Breast epithelium (tissue), 4 donors: ENCODE data around the gene MAPK8IP2. TPM values are rescaled to one million over a fixed set of nuclear protein-coding genes. Genes with fewer than 3 reads are reported as not detected.

Experiments
- DNase-seq, 2 donors: peaks; one replicate each; pipeline ENCODE4 v3.0.0-alpha.2; 2019; ENCODE audit warnings: low spot score in 2 of 2
- H3K27ac ChIP-seq, 2 donors: fragments of 200-600 bp; sonication (generic) in 1 of 2; one replicate each; pipeline ENCODE4 v1.5.1; 2016 to 2019; ENCODE audit warnings: mild to moderate bottlenecking in 1 of 2
- H3K27me3 ChIP-seq, 2 donors: fragments of 200-600 bp; sonication (generic) in 1 of 2; one replicate each; pipeline versions ENCODE4 v1.5.1 to v1.6.0; 2017 to 2019; ENCODE audit warnings: control low read depth in 1 of 2, mild to moderate bottlenecking in 1 of 2
- H3K36me3 ChIP-seq: fragments of 200-600 bp; one replicate; pipeline ENCODE4 v1.5.1; 2019
- H3K4me1 ChIP-seq, 2 donors: fragments of 200-600 bp; sonication (generic); one replicate each; pipeline ENCODE4 v1.5.1; 2016 to 2019; ENCODE audit warnings: control low read depth in 1 of 2
- H3K4me3 ChIP-seq, 3 donors: fragments of 200-600 bp; sonication (generic); 1 replicate in 2 of 3; 2 replicates in 1 of 3; pipeline ENCODE4 v1.5.1; 2016 to 2019; ENCODE audit warnings: mild to moderate bottlenecking in 3 of 3, moderate library complexity in 2 of 3
- H3K9me3 ChIP-seq, 2 donors: fragments of 200-600 bp; sonication (generic) in 1 of 2; one replicate each; pipeline ENCODE4 v1.5.1; 2016 to 2019; ENCODE audit warnings: control low read depth in 1 of 2
- POLR2A ChIP-seq: fragments of 450-650 bp; IDR thresholded peaks from one replicate; pipeline ENCODE4 v1.6.1; 2016; ENCODE audit warnings: antibody characterized with exemption, mild to moderate bottlenecking, moderate library complexity
- POLR2AphosphoS5 ChIP-seq, 3 donors: sonication (generic); formaldehyde crosslinking; IDR thresholded peaks; one replicate each; pipeline ENCODE4 v1.6.1; 2017; ENCODE audit warnings: antibody characterized with exemption in 3 of 3
- intact Hi-C: fragments of 100-400 bp; cut with DNase I; formaldehyde crosslinking; loops from one replicate; pipeline ENCODE4 v1.15.1; 2023; ENCODE audit warnings: low total_unique reads
- total RNA-seq, 3 donors: library from RNA; depleted of rRNA; stranded (reverse); fragments of >200 nt; gene quantifications; one replicate each; pipeline ENCODE4 v1.1.0, GENCODE V29; 2016
- TF ChIP-seq, protein P1 (sequence below), 3 donors: fragments of 450-650 bp; IDR thresholded peaks; one replicate each; pipeline ENCODE4 v1.5.1; 2016 to 2017; ENCODE audit warnings: antibody characterized with exemption in 3 of 3, mild to moderate bottlenecking in 3 of 3, moderate library complexity in 3 of 3

Gene MAPK8IP2
- total RNA-seq, 3 donors from 2014 or later, result 1.9 to 2.2 (median 2.0) TPM

DNA sequence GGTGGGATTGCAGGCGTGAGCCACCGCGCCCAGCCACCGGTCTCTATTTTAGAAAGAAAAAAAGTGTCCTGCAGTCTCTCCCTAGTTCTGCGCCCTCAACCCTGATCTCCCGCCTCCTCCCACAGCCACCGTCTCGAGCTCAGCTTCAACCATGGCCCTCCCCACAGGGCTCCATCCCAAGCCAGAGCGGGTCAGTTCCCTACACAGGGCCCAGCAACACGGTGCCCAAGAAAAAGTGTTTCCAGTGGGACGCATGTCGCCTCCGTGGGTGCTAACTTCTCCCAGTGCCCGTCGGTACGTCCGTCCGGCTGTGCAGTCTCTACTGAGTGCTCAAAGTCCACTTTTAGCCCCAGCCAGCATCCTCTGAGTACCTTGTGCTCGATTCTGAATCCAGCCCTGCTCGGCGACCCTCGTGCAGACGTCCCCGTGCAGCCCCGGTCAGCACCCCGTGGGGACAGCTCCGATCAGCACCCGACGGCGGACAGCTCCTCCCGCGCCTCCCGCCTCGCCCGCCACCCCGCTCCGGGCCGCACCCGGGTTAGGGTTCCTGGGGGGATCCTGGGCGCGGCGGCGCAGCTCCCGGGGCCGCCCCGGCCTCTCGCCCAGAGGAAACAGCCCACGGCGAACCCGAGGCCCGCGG, 657 bp upstream of the MAPK8IP2 start:
- Histone ChIP-seq H3K4me1 (peaks cover 4 to 5% of the 10 kb centered on the region in 2 donors), H3K9me3 (no peaks in the 10 kb centered on the region), H3K27ac (no peak overlapping the region), H3K36me3 (no peaks in the 10 kb centered on the region), H3K27me3 (peaks cover 0 to 7% of the 10 kb centered on the region in 2 donors), H3K4me3 (peak overlapping the region; percentile 34 to 75 (median 55))
- peak in 1 of 2 donors; percentile 66 for DNase-seq
- no peak for TF ChIP-seq POLR2AphosphoS5 (IDR thresholded peaks at IDR 0.05)
- TF ChIP-seq POLR2A, result no peak
- TF ChIP-seq, protein P1, sequence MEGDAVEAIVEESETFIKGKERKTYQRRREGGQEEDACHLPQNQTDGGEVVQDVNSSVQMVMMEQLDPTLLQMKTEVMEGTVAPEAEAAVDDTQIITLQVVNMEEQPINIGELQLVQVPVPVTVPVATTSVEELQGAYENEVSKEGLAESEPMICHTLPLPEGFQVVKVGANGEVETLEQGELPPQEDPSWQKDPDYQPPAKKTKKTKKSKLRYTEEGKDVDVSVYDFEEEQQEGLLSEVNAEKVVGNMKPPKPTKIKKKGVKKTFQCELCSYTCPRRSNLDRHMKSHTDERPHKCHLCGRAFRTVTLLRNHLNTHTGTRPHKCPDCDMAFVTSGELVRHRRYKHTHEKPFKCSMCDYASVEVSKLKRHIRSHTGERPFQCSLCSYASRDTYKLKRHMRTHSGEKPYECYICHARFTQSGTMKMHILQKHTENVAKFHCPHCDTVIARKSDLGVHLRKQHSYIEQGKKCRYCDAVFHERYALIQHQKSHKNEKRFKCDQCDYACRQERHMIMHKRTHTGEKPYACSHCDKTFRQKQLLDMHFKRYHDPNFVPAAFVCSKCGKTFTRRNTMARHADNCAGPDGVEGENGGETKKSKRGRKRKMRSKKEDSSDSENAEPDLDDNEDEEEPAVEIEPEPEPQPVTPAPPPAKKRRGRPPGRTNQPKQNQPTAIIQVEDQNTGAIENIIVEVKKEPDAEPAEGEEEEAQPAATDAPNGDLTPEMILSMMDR (IDR thresholded peaks at IDR 0.05), result no peak
- intact Hi-C loops, result no loop called here

DNA sequence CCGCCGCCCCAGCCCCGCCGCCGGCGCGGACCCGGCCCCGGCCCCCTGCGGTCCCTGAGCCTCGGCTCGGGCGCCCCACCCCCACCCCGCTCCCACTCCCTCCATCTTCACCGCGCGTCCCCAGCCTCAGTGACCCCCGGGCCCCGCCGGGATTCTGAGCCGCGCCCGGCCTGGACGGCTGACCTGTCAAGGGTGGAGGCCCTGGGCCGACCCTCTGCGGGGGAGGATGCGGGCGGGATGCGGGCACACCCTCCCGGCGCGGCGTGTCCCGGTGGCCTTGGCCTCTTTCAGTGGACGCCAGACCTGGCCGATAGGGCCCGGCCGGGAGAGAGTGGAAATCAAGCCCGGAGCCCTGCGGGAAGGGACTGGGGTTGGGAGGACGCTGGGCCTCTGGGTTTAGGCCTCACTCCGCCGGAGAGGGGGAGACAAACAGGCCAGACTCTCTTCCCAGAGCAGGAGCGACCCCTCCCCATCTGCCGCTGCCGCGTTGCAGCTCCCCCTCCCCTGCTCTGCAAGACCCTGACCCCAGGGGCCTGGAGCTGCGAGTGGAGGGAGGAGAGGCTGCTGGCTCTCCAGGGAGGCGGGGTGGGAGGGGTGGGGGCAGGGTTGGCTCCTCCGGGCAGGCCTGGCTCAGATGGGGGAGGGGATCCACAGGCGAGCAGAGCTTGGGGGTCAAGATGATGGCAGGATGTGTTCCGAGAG, 525 bp downstream of the MAPK8IP2 start:
- H3K4me3 ChIP-seq, result peak overlapping the region; percentile 34 to 75 (median 55)
- peaks cover 4 to 5% of the 10 kb centered on the region in 2 donors for H3K4me1 ChIP-seq
- no peaks in the 10 kb centered on the region for H3K9me3 ChIP-seq
- no peak for DNase-seq
- intact Hi-C loops, result loop anchor here (1.0 kb wide), 1 partner anchor 31 kb away; no protein-coding TSS in a partner anchor
- no peaks in the 10 kb centered on the region for H3K36me3 ChIP-seq
- H3K27me3 ChIP-seq, result peaks cover 0 to 7% of the 10 kb centered on the region in 2 donors
- TF ChIP-seq POLR2AphosphoS5 (IDR thresholded peaks at IDR 0.05) (no peak), POLR2A (no peak)
- TF ChIP-seq, protein P1 (IDR thresholded peaks at IDR 0.05), result no peak
- no peak overlapping the region for H3K27ac ChIP-seq

DNA sequence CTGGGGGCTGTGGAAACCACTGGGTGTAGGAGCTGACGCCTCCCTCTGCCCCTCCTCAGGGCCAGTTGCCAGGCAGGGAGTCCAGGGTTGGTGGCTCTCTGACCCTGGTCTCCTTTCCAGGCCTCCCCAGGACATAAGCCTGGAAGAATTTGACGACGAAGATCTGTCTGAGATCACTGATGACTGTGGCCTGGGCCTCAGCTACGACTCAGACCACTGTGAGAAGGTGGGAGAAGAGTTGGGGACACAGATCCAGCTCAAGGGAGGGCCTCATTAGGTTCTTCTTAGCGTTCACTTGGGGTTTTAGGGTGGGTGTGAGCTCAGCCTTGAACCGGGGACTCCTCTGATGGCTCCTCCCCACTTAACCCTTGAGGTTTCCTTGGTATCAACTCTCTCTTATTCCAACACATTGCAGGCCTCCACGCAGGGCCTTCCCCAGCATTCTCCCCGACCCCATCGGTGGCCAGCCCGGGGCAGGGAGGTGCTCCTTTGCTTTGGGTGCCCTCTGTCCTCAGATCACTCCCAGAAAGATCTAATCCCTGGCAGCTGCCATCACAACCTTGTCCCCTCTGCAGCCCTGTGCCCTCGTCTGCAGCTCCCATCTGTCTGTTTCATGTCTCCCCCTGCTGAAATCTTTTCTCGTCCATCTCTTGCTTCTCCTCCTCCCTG, 1.2 kb downstream of the MAPK8IP2 start:
- H3K27me3 ChIP-seq, result peaks cover 0 to 7% of the 10 kb centered on the region in 2 donors
- DNase-seq, result no peak

DNA sequence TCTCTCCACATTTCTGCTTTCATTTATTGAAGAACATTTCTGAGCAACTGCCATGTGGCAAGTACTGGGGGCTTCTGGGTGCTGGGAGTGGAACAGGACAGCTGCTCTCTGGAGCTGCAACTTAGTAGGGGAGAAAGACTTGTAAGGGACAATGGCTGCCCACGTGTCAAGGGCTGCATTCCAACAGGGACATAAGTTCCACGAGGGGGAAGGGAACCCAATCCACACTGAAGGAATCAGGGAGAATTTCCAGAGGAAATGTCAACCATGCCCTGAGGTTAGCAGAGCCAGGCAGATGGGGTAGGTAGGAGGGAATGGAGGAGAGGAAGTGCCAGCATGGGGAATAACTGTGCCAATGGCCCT, 1.7 kb downstream of the MAPK8IP2 start:
- TF ChIP-seq POLR2A (no peak), POLR2AphosphoS5 (IDR thresholded peaks at IDR 0.05) (no peak)
- DNase-seq, result no peak
- Histone ChIP-seq H3K4me3 (no peak overlapping the region), H3K27ac (no peak overlapping the region), H3K36me3 (no peaks in the 10 kb centered on the region), H3K4me1 (peaks cover 4 to 5% of the 10 kb centered on the region in 2 donors), H3K9me3 (no peaks in the 10 kb centered on the region), H3K27me3 (peaks cover 0 to 7% of the 10 kb centered on the region in 2 donors)
- intact Hi-C loops, result no loop called here

More for the DNA sequence above, 1.2 kb downstream of the MAPK8IP2 start:
- TF ChIP-seq POLR2A, result no peak
- no peak for TF ChIP-seq POLR2AphosphoS5 (IDR thresholded peaks at IDR 0.05)
- H3K4me3 ChIP-seq, result peak overlapping the region in 1 of 3 donors; percentile 75
- H3K27ac ChIP-seq, result no peak overlapping the region
- H3K36me3 ChIP-seq, result no peaks in the 10 kb centered on the region
- H3K4me1 ChIP-seq, result peaks cover 4 to 5% of the 10 kb centered on the region in 2 donors
- intact Hi-C loops, result loop anchor here (1.0 kb wide), 1 partner anchor 30 kb away; no protein-coding TSS in a partner anchor
- H3K9me3 ChIP-seq, result no peaks in the 10 kb centered on the region

DNA sequence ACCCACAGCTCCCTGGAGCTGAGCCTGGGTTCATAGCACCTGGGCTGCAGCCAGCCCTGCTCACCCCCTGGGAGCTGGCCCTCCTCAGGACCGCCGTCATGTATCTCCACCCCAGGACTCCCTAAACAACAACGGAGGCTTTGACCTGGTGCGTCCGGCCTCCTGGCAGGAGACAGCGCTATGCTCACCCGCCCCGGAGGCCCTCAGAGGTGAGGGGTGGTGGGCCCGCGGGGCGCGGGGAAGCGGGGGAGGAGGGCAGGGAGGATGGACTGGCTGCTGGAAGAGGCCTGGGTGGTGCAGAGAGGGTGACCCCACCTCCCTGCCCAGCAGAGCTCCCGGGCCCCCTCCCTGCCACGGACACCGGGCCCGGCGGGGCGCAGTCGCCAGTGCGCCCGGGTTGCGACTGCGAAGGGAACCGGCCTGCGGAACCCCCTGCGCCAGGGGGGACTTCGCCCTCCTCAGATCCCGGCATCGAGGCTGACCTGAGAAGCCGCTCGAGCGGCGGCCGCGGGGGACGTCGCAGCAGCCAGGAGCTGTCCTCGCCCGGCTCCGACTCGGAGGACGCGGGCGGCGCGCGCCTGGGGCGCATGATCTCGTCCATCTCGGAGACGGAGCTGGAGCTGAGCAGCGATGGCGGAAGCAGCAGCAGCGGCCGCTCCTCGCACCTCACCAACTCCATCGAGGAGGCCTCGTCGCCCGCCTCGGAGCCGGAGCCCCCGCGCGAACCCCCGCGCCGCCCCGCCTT, 3.1 kb downstream of the MAPK8IP2 start:
- Histone ChIP-seq H3K4me3 (no peak overlapping the region), H3K36me3 (no peaks in the 10 kb centered on the region), H3K9me3 (no peaks in the 10 kb centered on the region), H3K27me3 (peaks cover 0 to 7% of the 10 kb centered on the region in 2 donors), H3K4me1 (peaks cover 4 to 5% of the 10 kb centered on the region in 2 donors), H3K27ac (no peak overlapping the region)
- intact Hi-C loops, result loop anchor here (1.0 kb wide), 1 partner anchor 80 kb away; no protein-coding TSS in a partner anchor
- no peak for TF ChIP-seq POLR2AphosphoS5 (IDR thresholded peaks at IDR 0.05)
- TF ChIP-seq POLR2A, result no peak
- TF ChIP-seq, protein P1 (IDR thresholded peaks at IDR 0.05), result no peak
- no peak for DNase-seq
